ENCODE data around the gene KCND3.

DNA sequence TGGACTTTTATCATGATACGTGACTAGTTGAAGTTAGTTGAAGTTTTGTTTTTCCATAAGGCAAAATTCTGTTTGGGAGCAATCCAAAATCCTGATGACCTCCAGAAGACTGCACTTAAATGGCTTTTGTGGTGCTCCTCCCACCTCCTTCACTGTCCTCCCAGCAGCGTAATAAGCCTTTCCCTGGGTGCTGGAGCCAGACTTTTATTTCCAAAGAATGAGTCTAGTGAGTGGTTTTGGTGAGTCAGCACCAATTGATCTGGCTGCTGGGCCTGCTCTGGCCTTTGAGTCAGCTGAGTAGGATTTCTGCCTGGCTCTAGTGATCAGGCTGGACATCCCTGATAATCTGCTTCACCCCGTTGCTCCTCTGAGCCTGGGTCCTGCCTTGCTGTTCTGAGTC is 21.7 kb upstream of the KCND3 start:
- TF ChIP-seq, protein P1, sequence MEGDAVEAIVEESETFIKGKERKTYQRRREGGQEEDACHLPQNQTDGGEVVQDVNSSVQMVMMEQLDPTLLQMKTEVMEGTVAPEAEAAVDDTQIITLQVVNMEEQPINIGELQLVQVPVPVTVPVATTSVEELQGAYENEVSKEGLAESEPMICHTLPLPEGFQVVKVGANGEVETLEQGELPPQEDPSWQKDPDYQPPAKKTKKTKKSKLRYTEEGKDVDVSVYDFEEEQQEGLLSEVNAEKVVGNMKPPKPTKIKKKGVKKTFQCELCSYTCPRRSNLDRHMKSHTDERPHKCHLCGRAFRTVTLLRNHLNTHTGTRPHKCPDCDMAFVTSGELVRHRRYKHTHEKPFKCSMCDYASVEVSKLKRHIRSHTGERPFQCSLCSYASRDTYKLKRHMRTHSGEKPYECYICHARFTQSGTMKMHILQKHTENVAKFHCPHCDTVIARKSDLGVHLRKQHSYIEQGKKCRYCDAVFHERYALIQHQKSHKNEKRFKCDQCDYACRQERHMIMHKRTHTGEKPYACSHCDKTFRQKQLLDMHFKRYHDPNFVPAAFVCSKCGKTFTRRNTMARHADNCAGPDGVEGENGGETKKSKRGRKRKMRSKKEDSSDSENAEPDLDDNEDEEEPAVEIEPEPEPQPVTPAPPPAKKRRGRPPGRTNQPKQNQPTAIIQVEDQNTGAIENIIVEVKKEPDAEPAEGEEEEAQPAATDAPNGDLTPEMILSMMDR (conservative IDR thresholded peaks at IDR 0.05) = no peak
- no peak for TF ChIP-seq EZH2 (IDR thresholded peaks at IDR 0.05; ENCODE audit: low read depth)

Measured in PC-9 (cell line).